Measurements from ENCODE around the gene GALNS.
A peak's percentile ranks its signal among the peaks of the same experiment; 100 is the strongest.

DNA sequence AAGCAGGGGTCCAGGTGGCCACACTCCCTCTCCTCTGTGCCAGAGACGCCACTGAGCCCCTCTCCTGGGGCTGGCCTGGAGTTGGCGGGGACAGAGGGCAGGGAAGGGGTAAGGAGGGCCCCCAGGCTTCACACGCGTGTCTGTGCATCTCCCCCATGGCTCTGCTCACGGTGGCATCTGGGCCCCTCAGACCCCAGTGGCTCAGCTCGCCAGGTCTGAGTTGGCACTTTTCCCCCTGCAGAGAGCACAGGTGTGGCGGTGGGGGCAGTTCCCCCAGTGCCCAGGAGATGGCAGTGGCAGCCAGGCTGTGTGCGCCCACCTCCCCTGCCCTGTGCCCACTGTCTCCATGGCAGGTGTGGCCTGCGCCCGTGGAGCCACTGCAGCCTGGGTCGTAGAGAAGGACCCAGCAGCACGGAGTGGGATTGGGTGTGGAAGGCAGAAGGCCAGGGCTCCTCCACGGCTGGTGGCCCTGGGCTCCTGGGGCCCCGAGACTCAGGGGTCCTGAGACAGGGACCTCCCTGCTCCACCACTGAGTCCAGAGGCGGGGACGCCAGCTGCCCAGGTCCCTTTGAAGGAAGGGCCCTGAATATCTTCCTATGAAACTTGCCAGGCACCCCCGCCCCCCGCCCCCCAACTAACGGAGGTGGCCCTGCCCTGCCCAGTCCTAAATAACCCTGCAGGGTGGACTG lies 40.7 kb downstream of the GALNS start:
- TF ChIP-seq CTCF (IDR thresholded peaks at IDR 0.05) (peak; percentile 18 to 65 (median 55)), POLR2A (IDR thresholded peaks at IDR 0.05) (no peak), POLR2AphosphoS5 (IDR thresholded peaks at IDR 0.05) (no peak)
